Natural killer cell (primary cell): Measurements from ENCODE around the gene EFCAB9. TPM values are rescaled to one million over a fixed set of nuclear protein-coding genes. Genes with fewer than 3 reads are reported as not detected.
"Not testable (repeated sequence)": the region's sequence is repeated elsewhere in the genome, so short reads cannot be mapped to it uniquely, and the experiment has no call there.

ENCODE experiments used
- ATAC-seq, 3 donors: fragments of 150-1000 bp in 2 of 3; fragments of 200-7000 bp in 1 of 3; cut with Tn5 transposase; 1 replicate in 1 of 3; 2 replicates in 2 of 3; pipeline ENCODE4 v1.10.0; 2021; ENCODE audit warnings: mild to moderate bottlenecking in 2 of 3, moderate library complexity in 2 of 3
- DNase-seq, 2 donors: peaks; one replicate each; pipeline versions ENCODE4 v3.0.0 to v3.0.0-alpha.2; 2013 to 2021; ENCODE audit warnings: mixed read lengths in 1 of 2
- H3K27ac ChIP-seq: one replicate; pipeline ENCODE4 v1.5.1; 2013; ENCODE audit warnings: mild to moderate bottlenecking, low read length
- H3K27me3 ChIP-seq: one replicate; pipeline ENCODE4 v1.6.1; 2013; ENCODE audit warnings: low read length; ENCODE audit not compliant: control insufficient read depth, insufficient read depth
- H3K36me3 ChIP-seq: one replicate; pipeline ENCODE4 v1.6.1; 2013; ENCODE audit warnings: low read length; ENCODE audit not compliant: control insufficient read depth, insufficient read depth
- H3K4me1 ChIP-seq: one replicate; pipeline ENCODE4 v1.6.1; 2013; ENCODE audit warnings: low read length; ENCODE audit not compliant: control insufficient read depth, insufficient read depth
- H3K4me3 ChIP-seq: one replicate; pipeline ENCODE4 v1.5.1; 2013; ENCODE audit warnings: low read length
- H3K9me3 ChIP-seq: one replicate; pipeline ENCODE4 v1.6.1; 2013; ENCODE audit warnings: low read length; ENCODE audit not compliant: control insufficient read depth, insufficient read depth
- H3K27ac Mint-ChIP-seq, 2 donors: one replicate each; pipeline ENCODE4 v1.8.0; 2022; ENCODE audit warnings: mild to moderate bottlenecking in 2 of 2, mixed read lengths in 2 of 2, moderate library complexity in 1 of 2
- H3K27me3 Mint-ChIP-seq, 2 donors: one replicate each; pipeline ENCODE4 v1.8.0; 2022; ENCODE audit warnings: low read depth in 2 of 2, mixed read lengths in 2 of 2
- H3K36me3 Mint-ChIP-seq: one replicate; pipeline ENCODE4 v1.8.0; 2022; ENCODE audit warnings: mixed read lengths
- H3K4me1 Mint-ChIP-seq, 2 donors: one replicate each; pipeline ENCODE4 v1.8.0; 2022; ENCODE audit warnings: mixed read lengths in 2 of 2
- H3K4me3 Mint-ChIP-seq: one replicate; pipeline ENCODE4 v1.8.0; 2022; ENCODE audit warnings: mild to moderate bottlenecking, moderate library complexity, mixed read lengths
- H3K9me3 Mint-ChIP-seq, 2 donors: one replicate each; pipeline ENCODE4 v1.8.0; 2022; ENCODE audit warnings: mixed read lengths in 2 of 2
- WGBS: methylation state at CpG from one replicate; pipeline ENCODE4 v1.1.7; 2013; ENCODE audit warnings: missing lambda C conversion rate; ENCODE audit not compliant: insufficient coverage; 5-methylcytosine and 5-hydroxymethylcytosine counted together
- intact Hi-C: fragments of 100-400 bp; cut with micrococcal nuclease; formaldehyde crosslinking; loops from one replicate; pipeline ENCODE4 v1.14.2; 2022
- total RNA-seq, 4 donors: library from RNA; stranded (reverse); fragments of 120-200 nt in 1 of 4; gene quantifications; one replicate each; pipeline versions ENCODE4 v1.2.3 to v1.2.4, GENCODE V29; 2013 to 2022
- TF ChIP-seq, protein P1 (sequence below): fragments of 200-600 bp; IDR thresholded peaks from one replicate; pipeline ENCODE4 v1.8.0; 2022; ENCODE audit warnings: antibody characterized with exemption

The EFCAB9 gene
- total RNA-seq, 3 donors from 2014 or later (not counting 1 experiment from before 2014, with no cell fraction given): not detected

DNA sequence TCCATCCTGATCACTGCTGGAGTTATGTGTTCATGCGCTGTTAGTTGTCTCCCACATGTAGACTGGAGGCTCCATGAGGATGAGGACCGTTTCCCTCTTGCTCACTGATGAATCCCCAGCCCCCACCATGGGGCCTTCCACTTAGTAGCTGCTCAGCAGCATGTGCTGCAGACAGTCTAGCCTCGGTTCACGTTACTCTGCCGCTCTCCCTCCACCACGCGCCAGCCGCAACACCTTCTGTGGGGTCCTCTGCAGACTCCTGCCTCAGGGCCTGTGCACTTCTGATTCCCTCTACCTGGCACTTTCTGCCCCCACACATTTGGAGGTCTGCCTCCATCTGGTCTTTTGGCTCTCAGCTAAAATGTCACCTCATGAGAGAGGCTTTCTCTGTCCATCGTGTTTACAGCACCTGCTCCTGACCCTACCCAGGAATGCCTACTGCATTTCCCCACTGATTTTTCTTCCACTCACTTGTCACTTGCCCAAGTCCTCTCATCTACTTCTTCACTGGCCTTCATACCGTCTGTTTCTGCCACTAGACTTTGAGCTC, 42.2 kb upstream of the EFCAB9 start:
- Mint-ChIP-seq H3K9me3 (no peaks in the 10 kb centered on the region), H3K4me3 (peak overlapping the region; percentile 78), H3K27ac (peak overlapping the region; percentile 97 to 98), H3K4me1 (peaks cover 79 to 86% of the 10 kb centered on the region in 2 donors), H3K27me3 (no peaks in the 10 kb centered on the region), H3K36me3 (peaks cover 4% of the 10 kb centered on the region)
- DNase-seq (no peak), ATAC-seq (no peak)
- TF ChIP-seq, protein P1, sequence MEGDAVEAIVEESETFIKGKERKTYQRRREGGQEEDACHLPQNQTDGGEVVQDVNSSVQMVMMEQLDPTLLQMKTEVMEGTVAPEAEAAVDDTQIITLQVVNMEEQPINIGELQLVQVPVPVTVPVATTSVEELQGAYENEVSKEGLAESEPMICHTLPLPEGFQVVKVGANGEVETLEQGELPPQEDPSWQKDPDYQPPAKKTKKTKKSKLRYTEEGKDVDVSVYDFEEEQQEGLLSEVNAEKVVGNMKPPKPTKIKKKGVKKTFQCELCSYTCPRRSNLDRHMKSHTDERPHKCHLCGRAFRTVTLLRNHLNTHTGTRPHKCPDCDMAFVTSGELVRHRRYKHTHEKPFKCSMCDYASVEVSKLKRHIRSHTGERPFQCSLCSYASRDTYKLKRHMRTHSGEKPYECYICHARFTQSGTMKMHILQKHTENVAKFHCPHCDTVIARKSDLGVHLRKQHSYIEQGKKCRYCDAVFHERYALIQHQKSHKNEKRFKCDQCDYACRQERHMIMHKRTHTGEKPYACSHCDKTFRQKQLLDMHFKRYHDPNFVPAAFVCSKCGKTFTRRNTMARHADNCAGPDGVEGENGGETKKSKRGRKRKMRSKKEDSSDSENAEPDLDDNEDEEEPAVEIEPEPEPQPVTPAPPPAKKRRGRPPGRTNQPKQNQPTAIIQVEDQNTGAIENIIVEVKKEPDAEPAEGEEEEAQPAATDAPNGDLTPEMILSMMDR: no peak
- intact Hi-C loops: loop anchor here (2.0 kb wide), 1 partner anchor 23 kb away; no protein-coding TSS in a partner anchor
- H3K36me3 ChIP-seq: peaks cover 63% of the 10 kb centered on the region
- WGBS: 67% methylated on average over 10 of the region's 10 CpGs
- peaks cover 89% of the 10 kb centered on the region for H3K4me1 ChIP-seq
- no peak overlapping the region for H3K4me3 ChIP-seq
- no peaks in the 10 kb centered on the region for H3K27me3 ChIP-seq
- H3K9me3 ChIP-seq: no peaks in the 10 kb centered on the region
- H3K27ac ChIP-seq: peak overlapping the region; percentile 71

DNA sequence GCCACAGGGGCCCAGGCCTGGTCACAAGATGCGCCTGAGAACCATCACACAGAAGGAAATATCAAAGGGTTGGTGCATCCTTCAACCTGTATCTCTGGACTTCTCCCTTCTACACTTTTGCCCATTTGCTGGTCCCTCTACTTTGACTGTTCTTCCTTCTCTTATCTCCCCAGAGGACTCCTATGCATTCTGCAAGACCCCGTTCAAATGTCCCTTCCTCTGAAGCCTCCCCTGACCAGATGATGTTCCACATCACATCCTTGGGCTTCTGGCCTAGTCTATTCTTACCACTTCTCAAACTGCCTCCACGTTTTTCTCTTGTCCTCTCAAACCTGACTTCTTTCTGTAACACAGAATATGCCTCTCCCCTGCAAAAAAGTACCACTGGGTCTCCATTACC, 40.3 kb upstream of the EFCAB9 start:
- peaks cover 7% of the 10 kb centered on the region for H3K36me3 Mint-ChIP-seq
- intact Hi-C loops: no loop called here

DNA sequence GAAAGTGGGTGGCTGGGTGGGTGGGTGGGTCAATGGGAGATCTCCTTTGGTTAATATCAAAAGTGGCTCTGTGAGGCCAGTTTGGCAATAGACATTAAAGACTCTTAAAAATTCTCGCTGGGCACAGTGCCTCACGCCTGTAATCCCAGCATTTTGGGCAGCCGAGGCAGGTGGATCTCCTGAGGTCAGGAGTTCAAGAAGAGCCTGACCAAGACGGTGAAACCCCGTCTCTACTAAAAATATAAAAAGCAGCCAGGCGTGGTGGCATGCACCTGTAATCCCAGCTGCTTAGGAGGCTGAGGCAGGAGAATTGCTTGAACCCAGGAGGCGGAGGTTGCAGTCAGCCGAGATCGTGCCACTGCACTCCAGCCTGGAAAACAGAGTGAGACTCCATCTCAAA, 38.9 kb upstream of the EFCAB9 start:
- 82% methylated on average over 9 of the region's 9 CpGs for WGBS
- H3K27me3 ChIP-seq, intact Hi-C loops, H3K4me3 Mint-ChIP-seq, DNase-seq, H3K9me3 Mint-ChIP-seq, H3K27me3 Mint-ChIP-seq, H3K9me3 ChIP-seq, H3K27ac ChIP-seq, H3K4me3 ChIP-seq, ATAC-seq, H3K36me3 Mint-ChIP-seq: not testable (repeated sequence)
- H3K4me1 Mint-ChIP-seq: peaks cover 76 to 86% of the 10 kb centered on the region in 2 donors
- H3K36me3 ChIP-seq: peaks cover 52% of the 10 kb centered on the region
- peaks cover 70% of the 10 kb centered on the region for H3K4me1 ChIP-seq
- H3K27ac Mint-ChIP-seq: peak overlapping the region; percentile 97 to 98

More for the DNA sequence above, 40.3 kb upstream of the EFCAB9 start:
- H3K9me3 Mint-ChIP-seq: no peaks in the 10 kb centered on the region
- TF ChIP-seq, protein P1: no peak
- H3K4me3 Mint-ChIP-seq: no peak overlapping the region
- ATAC-seq (no peak), DNase-seq (no peak)
- Histone ChIP-seq H3K27me3 (no peaks in the 10 kb centered on the region), H3K36me3 (peaks cover 57% of the 10 kb centered on the region), H3K9me3 (no peaks in the 10 kb centered on the region), H3K27ac (peak overlapping the region; percentile 26), H3K4me3 (no peak overlapping the region), H3K4me1 (peaks cover 70% of the 10 kb centered on the region)
- no peaks in the 10 kb centered on the region for H3K27me3 Mint-ChIP-seq
- H3K27ac Mint-ChIP-seq: peak overlapping the region; percentile 97 to 98
- 84% methylated on average over 3 of the region's 3 CpGs for WGBS
- H3K4me1 Mint-ChIP-seq: peaks cover 75 to 87% of the 10 kb centered on the region in 2 donors

DNA sequence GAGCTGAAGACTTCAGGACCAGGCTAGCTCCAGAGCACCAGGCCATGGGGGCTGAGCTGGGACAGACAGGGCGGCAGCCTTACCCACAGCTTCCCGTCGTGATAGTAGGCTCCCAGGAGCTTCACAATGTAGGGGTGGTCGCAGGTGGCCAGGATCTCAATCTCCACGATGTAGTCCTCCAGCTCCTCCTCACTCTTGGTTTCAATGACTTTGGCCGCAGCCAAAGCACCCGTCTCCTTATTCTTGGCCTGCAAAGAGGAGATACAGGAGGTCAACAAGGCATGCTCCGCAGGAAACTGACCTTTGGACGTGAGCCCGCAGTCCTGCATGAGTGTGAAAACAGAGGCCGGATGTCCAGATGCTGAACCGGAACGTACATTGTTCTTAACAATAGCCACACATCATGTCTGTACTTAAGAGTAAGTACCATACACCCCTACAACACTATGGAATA, 37.4 kb upstream of the EFCAB9 start:
- peaks cover 48% of the 10 kb centered on the region for H3K36me3 ChIP-seq
- no peak overlapping the region for H3K4me3 Mint-ChIP-seq

More for the DNA sequence above, 37.4 kb upstream of the EFCAB9 start:
- Mint-ChIP-seq H3K36me3 (peaks cover 7% of the 10 kb centered on the region), H3K27me3 (no peaks in the 10 kb centered on the region), H3K27ac (peak overlapping the region; percentile 81 to 98), H3K9me3 (no peaks in the 10 kb centered on the region), H3K4me1 (peaks cover 75 to 86% of the 10 kb centered on the region in 2 donors)
- peaks cover 70% of the 10 kb centered on the region for H3K4me1 ChIP-seq
- 91% methylated on average over 13 of the region's 13 CpGs for WGBS
- no peaks in the 10 kb centered on the region for H3K9me3 ChIP-seq
- no peaks in the 10 kb centered on the region for H3K27me3 ChIP-seq
- H3K27ac ChIP-seq: no peak overlapping the region
- DNase-seq: no peak
- ATAC-seq: no peak
- H3K4me3 ChIP-seq: no peak overlapping the region
- TF ChIP-seq, protein P1: no peak
- intact Hi-C loops: no loop called here
